Measurements from ENCODE around the gene DNMT1.

DNMT1 gene

GRCh38 chr19:10231612-10232228 lies 37.0 kb upstream of the DNMT1 start:
- DNase-seq (ENCODE audit: insufficient read length, low spot score) (no peak), FAIRE-seq (no peak)
- TF ChIP-seq CTCF (IDR thresholded peaks at IDR 0.05; ENCODE audit: insufficient read depth, missing control alignments), result no peak

- TF ChIP-seq CTCF (IDR thresholded peaks at IDR 0.05; ENCODE audit: insufficient read depth, missing control alignments), result no peak
- DNase-seq (ENCODE audit: insufficient read length, low spot score) (peak; percentile 69), FAIRE-seq (no peak)
Observed at GRCh38 chr19:10230861-10231611, 36.3 kb upstream of the DNMT1 start, which contains the start of gene S1PR2. Gene S1PR2 (minus strand): TSS chr19:10231331. CDS start chr19:10224905, 6,426 bp downstream.

GRCh38 chr19:10230173-10230860 lies 35.6 kb upstream of the DNMT1 start:
- FAIRE-seq (no peak), DNase-seq (ENCODE audit: insufficient read length, low spot score) (no peak)
- TF ChIP-seq CTCF (IDR thresholded peaks at IDR 0.05; ENCODE audit: insufficient read depth, missing control alignments), result no peak

- DNase-seq (ENCODE audit: insufficient read length, low spot score) (no peak), FAIRE-seq (no peak)
- peak; percentile 51 for TF ChIP-seq CTCF (IDR thresholded peaks at IDR 0.05; ENCODE audit: insufficient read depth, missing control alignments)
Observed at GRCh38 chr19:10228920-10229319, 34.2 kb upstream of the DNMT1 start.

- FAIRE-seq (no peak), DNase-seq (ENCODE audit: insufficient read length, low spot score) (no peak)
- TF ChIP-seq CTCF (IDR thresholded peaks at IDR 0.05; ENCODE audit: insufficient read depth, missing control alignments), result no peak
Observed at GRCh38 chr19:10228393-10228792, 33.6 kb upstream of the DNMT1 start.

- FAIRE-seq, result no peak
- TF ChIP-seq CTCF (IDR thresholded peaks at IDR 0.05; ENCODE audit: insufficient read depth, missing control alignments), result no peak
- no peak for DNase-seq (ENCODE audit: insufficient read length, low spot score)
Observed at GRCh38 chr19:10227026-10227971, 32.5 kb upstream of the DNMT1 start.

Measured in D721Med (cell line).